ENCODE measurements around the gene MAGI1.

- TF ChIP-seq POLR2A (IDR thresholded peaks at IDR 0.05) (no peak), CTCF (IDR thresholded peaks at IDR 0.05 in 8 of 11, conservative IDR thresholded peaks at IDR 0.05 in 3 of 11) (no peak), POLR2AphosphoS5 (IDR thresholded peaks at IDR 0.05) (no peak)
These were observed 369.4 kb downstream of the MAGI1 start for GRCh38 chr3:65669163-65669875.
